Heart left ventricle (tissue), 13 donors: ENCODE data around the gene DBX1.

Source experiments
- CTCF ChIP-seq, 12 donors: fragments of 200-600 bp; sonication (generic) in 4 of 12; IDR thresholded peaks; one replicate each; pipeline versions ENCODE4 v1.5.0 to v1.8.0; 2018 to 2022; ENCODE audit warnings: antibody characterized with exemption in 12 of 12, mild to moderate bottlenecking in 5 of 12
- POLR2A ChIP-seq, 2 donors: fragments of 450-650 bp; IDR thresholded peaks; one replicate each; pipeline ENCODE4 v1.6.1; 2017; ENCODE audit warnings: antibody characterized with exemption in 2 of 2, mild to moderate bottlenecking in 2 of 2, moderate library complexity in 2 of 2
- donor health status: ischemic (EF 13 %, LVEDD 7.1; RV severe dilation, severe dysfunction).
- donor health status: DM: no; HTN: yes; CAD: no.
- donor health status: DM: no; HTN: no; CAD: no.
- donor health status: ischemic (EF 25% LVEDD 6.9; RV normal size, moderate dysfunction).
- donor health status: ischemic (EF 25% LVEDD 5.7; RV mildly dilated, moderate dysfunction).
- donor health status: ischemic (EF 35%, LVEDD 5.7; RV mildly dilated, moderate dysfunction).
- donor health status: nonischemic (EF 11% LVEDD 7.7; RV severe dilation, severe dysfunction).
- donor health status: DM: yes; HTN: yes; CAD: no.
- donor health status: PGD.
- donor health status: ischemic (EF 29% LVEDD 5.4; RV normal size, mild dysfunction).
- donor health status: nonischemic (EF 23%, LVEDD 6.1; RV moderate dilation, normal function).

GRCh38 chr11:20204681-20205080 is 44.4 kb upstream of the DBX1 start:
- TF ChIP-seq CTCF (IDR thresholded peaks at IDR 0.05) (no peak), POLR2A (IDR thresholded peaks at IDR 0.05) (no peak)
